Activated T-cell treated with anti-CD3 and anti-CD28 coated beads, Interleukin-2, amount 50 U/mL, for 72 hours (primary cell): ENCODE results near the gene INCENP. TPM values are rescaled to one million over a fixed set of nuclear protein-coding genes. Genes with fewer than 3 reads are reported as not detected.

ENCODE experiments used
- ATAC-seq, 2 donors: fragments of 150-1000 bp; cut with Tn5 transposase; replicated peaks in 1 of 2; 2 replicates each; pipeline ENCODE4 v1.10.0; 2021; ENCODE audit warnings: moderate library complexity in 2 of 2, mild to moderate bottlenecking in 1 of 2
- DNase-seq, 2 donors: peaks; one replicate each; pipeline ENCODE4 v3.0.0; 2021 to 2022; ENCODE audit warnings: mixed read lengths in 1 of 2
- H3K27ac Mint-ChIP-seq: one replicate; pipeline ENCODE4 v1.8.0; 2022; ENCODE audit warnings: mild to moderate bottlenecking, moderate library complexity, mixed read lengths
- H3K27me3 Mint-ChIP-seq: one replicate; pipeline ENCODE4 v1.8.0; 2022; ENCODE audit warnings: low read depth, mixed read lengths
- H3K36me3 Mint-ChIP-seq, 2 donors: one replicate each; pipeline ENCODE4 v1.8.0; 2022; ENCODE audit warnings: mixed read lengths in 2 of 2, mild to moderate bottlenecking in 1 of 2; ENCODE audit not compliant: insufficient read depth in 2 of 2
- H3K4me1 Mint-ChIP-seq: one replicate; pipeline ENCODE4 v1.8.0; 2022; ENCODE audit warnings: low read depth, mixed read lengths
- H3K4me3 Mint-ChIP-seq, 2 donors: one replicate each; pipeline ENCODE4 v1.8.0; 2022; ENCODE audit warnings: mild to moderate bottlenecking in 2 of 2, mixed read lengths in 2 of 2, moderate library complexity in 2 of 2
- H3K9me3 Mint-ChIP-seq, 2 donors: one replicate each; pipeline ENCODE4 v1.8.0; 2022; ENCODE audit warnings: mixed read lengths in 2 of 2
- total RNA-seq, 2 donors: library from RNA; stranded (reverse); gene quantifications; one replicate each; pipeline ENCODE4 v1.2.3, GENCODE V29; 2022

The INCENP gene
- total RNA-seq, 2 donors from 2014 or later = 129 to 161 TPM

DNA sequence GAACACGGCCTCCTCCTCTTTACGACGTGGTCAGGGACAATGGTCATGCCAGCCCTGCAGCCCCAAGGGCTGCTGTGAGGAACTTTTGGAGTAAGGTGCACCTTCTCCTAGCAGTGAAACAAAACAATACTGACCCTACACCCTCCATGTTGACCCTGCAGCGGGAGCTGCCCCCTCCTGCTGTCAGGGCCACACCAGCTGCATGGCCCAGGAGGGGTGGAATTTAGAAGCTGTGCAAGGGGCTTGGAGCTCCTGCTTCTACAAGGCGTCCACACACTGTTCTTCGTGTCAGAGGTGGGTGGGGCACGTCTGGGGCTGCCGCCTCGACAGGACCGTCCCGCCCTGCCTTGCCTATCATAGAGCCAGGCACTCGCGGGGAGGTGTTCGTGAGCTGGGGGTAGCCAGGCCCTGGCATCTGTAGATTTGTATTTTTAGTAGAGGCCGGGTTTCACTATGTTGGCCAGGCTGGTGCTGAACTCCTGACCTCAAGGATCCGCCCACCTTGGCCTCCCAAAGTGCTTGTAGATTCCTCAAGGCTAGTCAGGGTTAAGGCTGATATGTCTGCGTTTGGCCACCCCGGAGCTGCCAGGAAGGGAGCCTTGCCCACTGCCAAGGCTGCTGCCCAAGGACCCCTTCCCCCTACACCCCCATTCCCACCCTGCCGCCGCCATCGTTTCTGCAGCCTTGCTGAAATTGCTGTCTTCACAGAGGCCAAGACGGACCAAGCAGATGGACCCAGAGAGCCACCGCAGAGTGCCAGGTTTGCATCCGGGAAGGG lies 15.9 kb downstream of the INCENP start:
- ATAC-seq = no peak
- Mint-ChIP-seq H3K27me3 (no peaks in the 10 kb centered on the region), H3K4me1 (no peaks in the 10 kb centered on the region), H3K9me3 (no peaks in the 10 kb centered on the region), H3K27ac (no peak overlapping the region), H3K4me3 (no peak overlapping the region), H3K36me3 (peaks cover 2 to 9% of the 10 kb centered on the region in 2 donors)
- DNase-seq = no peak

DNA sequence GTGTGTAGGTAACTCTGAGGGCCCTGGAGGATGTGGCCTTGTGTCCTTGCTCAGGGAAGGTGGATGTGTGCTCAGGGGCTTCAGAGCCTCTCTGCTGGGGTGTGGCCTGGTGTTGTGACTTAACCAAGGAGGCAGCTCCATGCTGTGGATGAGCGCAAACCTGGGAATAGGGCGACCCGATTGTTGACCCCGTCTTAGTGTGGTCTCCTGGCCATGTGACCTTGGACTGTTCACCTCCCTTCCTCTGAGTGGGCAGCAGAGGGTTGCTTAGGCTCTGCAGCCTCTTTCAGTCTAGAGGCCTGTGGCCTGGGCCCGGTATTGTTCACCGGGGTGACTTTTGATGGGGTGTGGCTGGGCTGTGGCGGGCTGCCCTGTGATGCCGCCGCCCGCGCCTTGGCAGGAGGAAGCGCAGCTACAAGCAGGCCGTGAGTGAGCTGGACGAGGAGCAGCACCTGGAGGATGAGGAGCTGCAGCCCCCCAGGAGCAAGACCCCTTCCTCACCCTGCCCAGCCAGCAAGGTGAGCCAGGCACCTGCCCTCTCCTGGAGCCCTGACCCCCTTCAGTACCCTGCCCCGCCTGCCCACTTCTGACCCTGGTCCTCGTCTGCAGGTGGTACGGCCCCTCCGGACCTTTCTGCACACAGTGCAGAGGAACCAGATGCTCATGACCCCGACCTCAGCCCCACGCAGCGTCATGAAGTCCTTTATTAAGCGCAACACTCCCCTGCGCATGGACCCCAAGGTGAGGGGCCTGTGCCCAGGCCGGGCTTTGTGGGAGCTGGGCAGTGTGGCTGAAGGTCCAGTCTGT lies 16.7 kb downstream of the INCENP start:
- no peaks in the 10 kb centered on the region for H3K27me3 Mint-ChIP-seq
- H3K36me3 Mint-ChIP-seq = peaks cover 2 to 6% of the 10 kb centered on the region in 2 donors
- H3K9me3 Mint-ChIP-seq = no peaks in the 10 kb centered on the region
- no peak overlapping the region for H3K27ac Mint-ChIP-seq
- H3K4me1 Mint-ChIP-seq = no peaks in the 10 kb centered on the region
- DNase-seq (no peak), ATAC-seq (no peak)
- H3K4me3 Mint-ChIP-seq = no peak overlapping the region

DNA sequence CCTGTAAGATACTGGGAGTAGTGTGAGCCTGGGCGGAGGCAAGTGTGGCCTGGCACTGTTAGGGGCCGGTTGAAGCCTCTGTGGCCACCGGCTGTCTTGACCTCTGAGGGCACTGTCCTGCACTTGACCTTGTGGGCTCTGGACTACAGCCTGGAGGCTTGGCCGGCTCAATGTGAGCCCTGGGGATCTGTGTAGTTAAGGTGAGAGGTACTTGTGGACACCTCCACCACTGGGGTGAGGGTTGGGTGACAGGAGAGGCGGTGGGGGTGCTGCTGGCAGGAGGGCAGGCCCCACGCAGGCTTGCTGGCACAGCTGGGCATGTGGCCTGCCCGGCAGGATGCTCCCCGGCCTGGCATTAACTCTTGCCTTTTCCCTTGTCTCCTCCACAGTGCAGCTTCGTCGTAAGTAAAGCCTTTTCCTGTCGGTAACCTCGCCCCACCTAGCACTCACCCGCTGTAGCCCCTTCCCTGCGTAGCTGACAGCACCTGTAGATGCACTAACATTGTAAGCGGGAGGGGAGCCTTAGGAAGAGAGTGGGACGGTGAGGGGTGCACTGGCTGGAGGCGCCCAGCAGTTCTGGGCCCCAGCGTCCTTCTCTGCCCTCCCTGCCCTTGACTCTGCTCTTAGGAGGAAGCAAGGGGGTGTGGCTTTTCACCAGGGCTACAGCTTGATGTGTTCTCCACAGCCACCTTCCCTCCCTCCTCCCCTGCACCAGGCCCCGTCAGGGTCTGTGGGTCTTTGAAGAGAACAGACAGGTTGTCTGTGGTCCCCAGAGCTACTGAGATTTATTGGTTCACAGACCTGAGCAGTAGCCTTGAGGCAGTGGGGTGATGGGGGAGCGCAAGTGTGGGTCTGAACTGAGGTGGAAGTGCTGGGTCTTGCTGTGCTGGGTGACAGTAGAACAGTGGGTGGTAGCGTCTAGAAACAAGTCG lies 17.6 kb downstream of the INCENP start:
- Mint-ChIP-seq H3K9me3 (no peaks in the 10 kb centered on the region), H3K4me1 (no peaks in the 10 kb centered on the region)
- ATAC-seq = no peak

DNA sequence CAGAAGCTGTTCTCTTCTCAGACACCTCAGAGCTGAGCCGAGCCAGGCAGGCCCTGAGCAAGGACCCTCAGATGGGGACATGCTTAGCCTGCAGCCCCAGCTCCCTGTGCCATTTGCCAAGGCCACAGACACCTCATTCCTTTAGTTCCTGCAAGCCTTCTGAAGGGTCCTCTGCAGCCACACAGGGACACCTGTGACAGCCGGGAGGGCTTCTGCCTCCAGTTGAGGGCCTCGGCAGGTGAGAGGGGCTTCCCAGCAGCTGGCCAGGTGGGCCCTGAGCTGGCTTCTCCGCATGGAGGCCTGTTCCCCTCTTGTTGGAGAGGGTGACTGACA lies 18.2 kb downstream of the INCENP start:
- ATAC-seq (no peak), DNase-seq (no peak)
- Mint-ChIP-seq H3K27me3 (no peaks in the 10 kb centered on the region), H3K9me3 (no peaks in the 10 kb centered on the region), H3K27ac (no peak overlapping the region), H3K4me3 (no peak overlapping the region), H3K4me1 (no peaks in the 10 kb centered on the region), H3K36me3 (peaks cover 2 to 9% of the 10 kb centered on the region in 2 donors)

More for the DNA sequence above, 17.6 kb downstream of the INCENP start:
- peaks cover under 1 to 11% of the 10 kb centered on the region in 2 donors for H3K36me3 Mint-ChIP-seq
- no peaks in the 10 kb centered on the region for H3K27me3 Mint-ChIP-seq
- H3K27ac Mint-ChIP-seq = no peak overlapping the region
- H3K4me3 Mint-ChIP-seq = no peak overlapping the region
- DNase-seq = no peak

DNA sequence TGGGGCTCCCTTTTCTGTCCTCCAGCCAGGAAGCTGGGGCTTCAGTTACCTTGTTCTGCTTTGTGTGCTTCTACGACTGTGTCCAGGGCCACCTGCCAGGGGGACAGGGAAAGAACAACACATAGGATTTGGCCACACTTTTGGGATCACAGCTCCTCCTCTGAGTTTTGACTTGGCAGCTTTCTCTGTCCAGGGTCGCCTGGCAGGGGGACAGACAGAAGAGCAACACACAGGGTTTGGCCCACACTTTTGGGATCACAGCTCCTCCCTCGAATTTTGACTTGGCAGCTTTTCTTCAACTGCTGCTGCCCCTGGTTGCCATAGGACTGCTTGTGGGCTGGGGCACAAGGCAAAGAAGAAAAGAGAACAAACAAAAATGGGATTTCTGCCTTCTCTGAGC lies 19.1 kb downstream of the INCENP start:
- Mint-ChIP-seq H3K4me1 (no peaks in the 10 kb centered on the region), H3K36me3 (peaks cover 4 to 14% of the 10 kb centered on the region in 2 donors), H3K4me3 (no peak overlapping the region), H3K27me3 (no peaks in the 10 kb centered on the region), H3K9me3 (no peaks in the 10 kb centered on the region), H3K27ac (no peak overlapping the region)
- DNase-seq (no peak), ATAC-seq (no peak)

DNA sequence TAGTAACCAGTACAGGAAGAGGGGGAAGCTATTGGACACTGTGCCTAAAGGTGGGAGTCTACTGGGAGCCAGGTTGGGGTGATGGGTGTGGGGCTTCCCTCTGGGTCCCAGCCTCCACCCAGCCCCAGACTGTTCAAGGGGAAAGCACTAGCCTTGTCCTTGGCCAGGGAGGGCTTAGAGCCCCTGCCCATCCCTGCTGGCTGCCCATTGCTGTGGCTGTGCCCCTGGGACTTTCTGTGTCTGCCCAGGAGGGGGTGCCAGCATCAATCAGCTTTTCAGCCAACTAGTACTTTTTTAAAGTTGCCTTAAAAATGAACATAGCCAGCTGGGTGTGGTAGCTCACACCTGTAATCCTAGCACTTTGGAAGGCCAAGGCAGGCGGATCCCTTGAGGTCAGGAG lies 19.9 kb downstream of the INCENP start:
- Mint-ChIP-seq H3K27ac (no peak overlapping the region), H3K27me3 (no peaks in the 10 kb centered on the region), H3K36me3 (peaks cover 4 to 14% of the 10 kb centered on the region in 2 donors), H3K9me3 (no peaks in the 10 kb centered on the region), H3K4me3 (no peak overlapping the region), H3K4me1 (no peaks in the 10 kb centered on the region)
- no peak for ATAC-seq
- DNase-seq = no peak

DNA sequence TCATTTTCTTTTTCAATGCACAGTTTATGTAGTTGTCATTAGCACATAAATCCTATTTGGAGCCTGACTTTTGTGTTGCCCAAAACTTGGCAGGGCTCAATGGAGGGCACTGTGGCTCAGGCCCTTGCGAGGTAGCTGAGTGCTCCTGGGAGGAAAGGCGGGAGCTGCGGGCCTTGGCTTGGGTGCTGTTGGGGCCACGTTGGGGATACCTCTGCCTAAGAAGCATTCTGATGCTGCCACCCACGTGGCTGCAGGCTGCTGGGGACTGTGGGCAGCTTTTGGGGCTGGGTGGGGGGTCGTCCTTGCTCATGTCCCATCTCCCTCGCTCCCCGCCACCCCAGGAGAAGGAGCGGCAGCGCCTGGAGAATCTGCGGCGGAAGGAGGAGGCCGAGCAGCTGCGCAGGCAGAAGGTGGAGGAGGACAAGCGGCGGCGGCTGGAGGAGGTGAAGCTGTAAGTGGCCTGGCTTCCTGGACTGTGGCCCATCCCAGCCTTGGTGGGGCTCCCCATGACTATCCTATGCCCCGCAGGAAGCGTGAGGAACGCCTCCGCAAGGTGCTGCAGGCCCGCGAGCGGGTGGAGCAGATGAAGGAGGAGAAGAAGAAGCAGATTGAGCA lies 20.9 kb downstream of the INCENP start:
- Mint-ChIP-seq H3K36me3 (peaks cover 4 to 19% of the 10 kb centered on the region in 2 donors), H3K9me3 (no peaks in the 10 kb centered on the region), H3K27ac (no peak overlapping the region), H3K4me1 (no peaks in the 10 kb centered on the region), H3K27me3 (no peaks in the 10 kb centered on the region), H3K4me3 (no peak overlapping the region)
- DNase-seq = no peak
- ATAC-seq = no peak

DNA sequence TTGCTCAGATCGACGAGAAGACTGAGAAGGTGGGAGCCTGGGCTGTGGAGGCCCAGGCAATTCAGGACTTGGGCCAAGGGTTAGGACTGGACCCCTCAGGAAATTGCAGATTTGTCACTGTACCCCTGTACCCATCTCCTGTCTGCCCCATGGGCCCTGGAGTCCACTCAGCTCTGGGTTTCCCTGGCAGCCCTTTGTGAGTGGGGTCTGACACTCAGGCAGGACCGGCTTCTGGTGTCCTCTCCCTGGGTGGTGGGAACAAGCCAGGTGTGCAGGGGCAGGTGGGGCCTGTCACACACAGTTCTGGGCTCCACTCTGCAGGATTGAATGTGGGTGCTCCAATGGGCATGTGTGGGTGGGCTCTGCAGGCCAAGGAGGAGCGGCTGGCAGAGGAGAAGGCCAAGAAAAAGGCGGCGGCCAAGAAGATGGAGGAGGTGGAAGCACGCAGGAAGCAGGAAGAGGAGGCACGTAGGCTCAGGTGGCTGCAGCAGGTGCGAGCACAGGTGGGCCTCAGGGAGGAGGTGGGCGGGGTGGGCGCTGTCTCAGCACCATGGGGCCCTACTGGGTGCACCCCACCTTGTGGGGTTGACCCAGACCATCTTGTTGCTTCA lies 21.6 kb downstream of the INCENP start:
- Mint-ChIP-seq H3K4me1 (no peaks in the 10 kb centered on the region), H3K36me3 (peaks cover 4 to 21% of the 10 kb centered on the region in 2 donors), H3K27me3 (no peaks in the 10 kb centered on the region), H3K9me3 (no peaks in the 10 kb centered on the region), H3K4me3 (no peak overlapping the region), H3K27ac (no peak overlapping the region)
- ATAC-seq (no peak), DNase-seq (no peak)

DNA sequence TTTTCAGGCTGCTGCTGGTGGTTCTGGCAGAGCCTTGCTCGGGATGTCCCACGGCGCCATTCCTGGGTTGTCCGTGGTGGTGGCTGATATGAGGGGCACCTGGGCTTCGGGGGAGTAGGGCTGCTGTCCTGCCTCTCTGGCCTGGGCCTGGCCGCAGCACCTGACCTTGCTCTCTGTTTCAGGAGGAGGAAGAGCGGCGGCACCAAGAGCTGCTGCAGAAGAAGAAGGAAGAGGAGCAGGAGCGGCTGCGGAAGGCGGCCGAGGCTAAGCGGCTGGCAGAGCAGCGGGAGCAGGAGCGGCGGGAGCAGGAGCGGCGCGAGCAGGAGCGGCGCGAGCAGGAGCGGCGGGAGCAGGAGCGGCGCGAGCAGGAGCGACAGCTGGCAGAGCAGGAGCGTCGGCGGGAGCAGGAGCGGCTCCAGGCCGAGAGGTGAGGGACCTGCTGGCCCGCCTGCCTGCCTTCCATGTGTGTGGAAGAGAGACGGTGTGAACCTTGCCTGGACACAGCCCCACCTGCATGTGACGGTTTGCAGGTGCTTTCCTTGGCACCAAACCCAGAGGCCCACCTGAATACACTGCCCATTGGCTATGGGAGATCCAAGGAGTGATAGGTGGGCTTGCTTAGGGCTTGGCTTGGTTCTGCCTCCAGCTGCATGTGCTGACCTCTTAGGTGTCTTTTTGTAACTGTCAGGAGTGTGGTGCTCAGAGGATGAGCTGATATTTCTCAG lies 22.8 kb downstream of the INCENP start:
- H3K36me3 Mint-ChIP-seq = peaks cover 4 to 28% of the 10 kb centered on the region in 2 donors
- no peaks in the 10 kb centered on the region for H3K9me3 Mint-ChIP-seq
- ATAC-seq (no peak), DNase-seq (no peak)
- H3K27ac Mint-ChIP-seq = peak overlapping the region; percentile 8
- H3K27me3 Mint-ChIP-seq = no peaks in the 10 kb centered on the region
- no peak overlapping the region for H3K4me3 Mint-ChIP-seq
- H3K4me1 Mint-ChIP-seq = no peaks in the 10 kb centered on the region

DNA sequence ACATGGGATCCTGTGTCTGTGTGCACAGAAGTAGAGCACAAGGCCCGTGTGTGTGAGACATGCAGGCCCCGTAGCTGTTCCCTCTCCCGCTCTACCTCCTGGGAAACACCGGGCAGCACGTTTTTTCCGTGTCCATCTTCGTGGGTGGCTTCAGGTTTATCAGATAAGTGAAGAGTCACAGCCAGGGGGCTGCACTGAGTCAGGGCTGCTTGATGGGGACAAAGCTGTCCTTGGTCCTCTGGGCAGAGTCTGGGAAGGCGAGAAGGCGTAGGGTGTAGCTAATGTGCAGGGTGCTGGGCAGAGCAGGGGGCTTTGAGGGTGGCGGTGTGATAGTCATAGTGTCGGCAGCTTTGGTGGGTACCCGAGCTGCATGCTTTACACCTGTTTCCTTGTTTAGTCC lies 23.7 kb downstream of the INCENP start:
- Mint-ChIP-seq H3K4me3 (no peak overlapping the region), H3K27me3 (no peaks in the 10 kb centered on the region), H3K36me3 (peaks cover 4 to 28% of the 10 kb centered on the region in 2 donors), H3K9me3 (no peaks in the 10 kb centered on the region), H3K27ac (no peak overlapping the region), H3K4me1 (no peaks in the 10 kb centered on the region)
- ATAC-seq (no peak), DNase-seq (no peak)

DNA sequence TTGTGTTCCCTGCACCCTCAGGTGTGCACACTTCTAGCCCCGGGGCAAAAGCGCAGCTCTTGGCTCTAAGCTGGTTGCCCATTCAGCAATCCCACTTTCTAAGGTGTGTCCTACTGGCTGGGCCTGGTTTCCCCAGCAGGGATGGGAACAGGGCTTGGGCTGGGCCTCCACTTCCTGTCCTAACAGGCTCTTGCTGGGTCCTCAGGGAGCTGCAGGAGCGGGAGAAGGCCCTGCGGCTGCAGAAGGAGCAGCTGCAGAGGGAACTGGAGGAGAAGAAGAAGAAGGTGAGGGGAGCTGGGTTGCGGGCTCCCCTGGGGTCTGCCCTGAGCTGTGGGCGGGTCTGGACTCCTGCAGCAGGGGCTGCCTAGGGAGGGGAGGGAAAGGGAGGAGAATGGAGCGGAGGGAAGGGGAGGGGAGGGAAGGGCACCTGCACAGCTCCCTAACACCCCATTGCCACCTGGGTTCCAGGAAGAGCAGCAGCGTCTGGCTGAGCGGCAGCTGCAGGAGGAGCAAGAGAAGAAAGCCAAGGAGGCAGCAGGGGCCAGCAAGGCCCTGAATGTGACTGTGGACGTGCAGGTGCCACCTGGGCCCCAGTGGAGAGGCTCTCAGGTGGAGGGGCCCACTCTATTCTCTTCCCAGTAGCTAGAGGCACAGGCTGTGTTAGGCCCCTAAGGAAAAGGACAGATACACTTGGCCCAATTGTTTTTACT lies 24.6 kb downstream of the INCENP start:
- DNase-seq (no peak), ATAC-seq (no peak)
- Mint-ChIP-seq H3K27ac (no peak overlapping the region), H3K27me3 (no peaks in the 10 kb centered on the region), H3K4me3 (no peak overlapping the region), H3K9me3 (no peaks in the 10 kb centered on the region), H3K36me3 (peaks cover 10 to 27% of the 10 kb centered on the region in 2 donors), H3K4me1 (no peaks in the 10 kb centered on the region)
